Osteocyte (in vitro differentiated cells): ENCODE data around the gene NTSR2. TPM values are rescaled to one million over a fixed set of nuclear protein-coding genes. Genes with fewer than 3 reads are reported as not detected.

ENCODE experiments used
- DNase-seq: peaks from one replicate; pipeline ENCODE4 v3.0.0; 2021; ENCODE audit warnings: mixed read lengths; ENCODE audit not compliant: unreplicated experiment; ENCODE audit errors: extremely low spot score
- H3K27ac Mint-ChIP-seq: one replicate; pipeline ENCODE4 v1.8.0; 2021; ENCODE audit warnings: mild to moderate bottlenecking, mixed read lengths; ENCODE audit not compliant: unreplicated experiment
- H3K27me3 Mint-ChIP-seq: one replicate; pipeline ENCODE4 v1.8.0; 2021; ENCODE audit warnings: mixed read lengths; ENCODE audit not compliant: unreplicated experiment
- H3K36me3 Mint-ChIP-seq: one replicate; pipeline ENCODE4 v1.8.0; 2021; ENCODE audit warnings: mixed read lengths; ENCODE audit not compliant: unreplicated experiment
- H3K4me1 Mint-ChIP-seq: one replicate; pipeline ENCODE4 v1.8.0; 2021; ENCODE audit warnings: mixed read lengths; ENCODE audit not compliant: unreplicated experiment
- H3K4me3 Mint-ChIP-seq: one replicate; pipeline ENCODE4 v1.8.0; 2021; ENCODE audit warnings: mild to moderate bottlenecking, moderate library complexity, mixed read lengths; ENCODE audit not compliant: unreplicated experiment
- H3K9me3 Mint-ChIP-seq: one replicate; pipeline ENCODE4 v1.8.0; 2021; ENCODE audit warnings: mixed read lengths; ENCODE audit not compliant: unreplicated experiment
- total RNA-seq: library from RNA; stranded (reverse); gene quantifications from 2 replicates; pipeline ENCODE4 v1.2.1, GENCODE V29; 2021
- TF ChIP-seq, protein P1 (sequence below): fragments of 200-600 bp; sonication (generic); IDR thresholded peaks from 2 replicates; pipeline ENCODE4 v1.5.0; 2021; ENCODE audit warnings: antibody characterized with exemption, mild to moderate bottlenecking, moderate library complexity

Gene NTSR2
- total RNA-seq, 1 donor from 2014 or later = not detected

DNA sequence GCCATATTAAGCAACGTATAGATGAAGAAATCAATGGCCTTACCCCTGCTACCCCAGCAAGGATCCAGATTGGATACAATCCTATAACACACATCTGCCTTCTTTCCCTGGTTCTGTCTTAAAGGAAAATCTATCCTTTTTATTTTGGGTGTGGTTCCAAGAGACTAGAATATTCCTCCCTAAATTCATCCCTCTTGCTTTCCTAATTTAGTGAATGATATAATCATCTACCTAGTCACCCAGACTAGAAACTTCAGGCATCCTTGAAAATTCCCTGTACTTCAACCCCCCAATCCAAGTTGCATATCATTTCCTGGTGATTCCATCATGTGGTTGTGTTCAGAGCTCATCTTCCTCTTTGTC lies 41.3 kb upstream of the NTSR2 start:
- TF ChIP-seq, protein P1, sequence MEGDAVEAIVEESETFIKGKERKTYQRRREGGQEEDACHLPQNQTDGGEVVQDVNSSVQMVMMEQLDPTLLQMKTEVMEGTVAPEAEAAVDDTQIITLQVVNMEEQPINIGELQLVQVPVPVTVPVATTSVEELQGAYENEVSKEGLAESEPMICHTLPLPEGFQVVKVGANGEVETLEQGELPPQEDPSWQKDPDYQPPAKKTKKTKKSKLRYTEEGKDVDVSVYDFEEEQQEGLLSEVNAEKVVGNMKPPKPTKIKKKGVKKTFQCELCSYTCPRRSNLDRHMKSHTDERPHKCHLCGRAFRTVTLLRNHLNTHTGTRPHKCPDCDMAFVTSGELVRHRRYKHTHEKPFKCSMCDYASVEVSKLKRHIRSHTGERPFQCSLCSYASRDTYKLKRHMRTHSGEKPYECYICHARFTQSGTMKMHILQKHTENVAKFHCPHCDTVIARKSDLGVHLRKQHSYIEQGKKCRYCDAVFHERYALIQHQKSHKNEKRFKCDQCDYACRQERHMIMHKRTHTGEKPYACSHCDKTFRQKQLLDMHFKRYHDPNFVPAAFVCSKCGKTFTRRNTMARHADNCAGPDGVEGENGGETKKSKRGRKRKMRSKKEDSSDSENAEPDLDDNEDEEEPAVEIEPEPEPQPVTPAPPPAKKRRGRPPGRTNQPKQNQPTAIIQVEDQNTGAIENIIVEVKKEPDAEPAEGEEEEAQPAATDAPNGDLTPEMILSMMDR = no peak
- Mint-ChIP-seq H3K4me3 (no peak overlapping the region), H3K27ac (no peak overlapping the region), H3K27me3 (peaks cover 23% of the 10 kb centered on the region), H3K9me3 (peaks cover under 1% of the 10 kb centered on the region), H3K36me3 (no peaks in the 10 kb centered on the region), H3K4me1 (peaks cover 7% of the 10 kb centered on the region)
- no peak for DNase-seq

DNA sequence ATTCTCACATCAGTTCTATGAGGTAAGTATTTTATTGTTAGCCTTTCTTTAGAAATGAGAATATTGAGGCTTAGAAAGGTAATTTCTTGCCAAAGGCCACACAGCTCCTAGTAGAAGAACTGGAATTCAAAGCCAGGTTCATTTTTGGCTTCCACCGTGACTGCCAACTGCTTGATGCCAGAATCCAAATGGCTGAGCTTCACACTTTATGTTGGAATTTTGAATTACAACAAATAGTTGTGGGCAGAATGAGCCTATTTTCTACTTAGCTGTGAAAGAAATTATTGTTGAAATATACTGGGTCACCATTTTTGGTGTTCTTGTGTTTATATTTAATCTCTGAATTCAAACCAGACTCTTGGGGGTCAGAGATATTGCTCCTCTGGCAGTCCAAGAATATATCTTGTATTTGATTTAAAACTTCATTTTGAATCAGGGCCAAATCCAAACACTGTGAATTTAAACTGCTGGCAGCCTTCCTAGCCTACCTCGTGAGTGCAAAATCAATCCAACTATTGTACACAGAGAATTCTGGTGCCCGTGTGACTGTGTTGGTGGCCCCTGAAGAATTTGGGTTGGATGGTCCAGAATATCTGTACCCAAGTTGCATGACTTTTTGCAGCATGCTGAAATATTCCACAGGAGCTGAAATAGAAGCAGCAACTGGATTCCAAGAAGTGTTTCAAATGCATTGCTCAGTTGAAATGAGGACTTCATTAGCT lies 40.8 kb upstream of the NTSR2 start:
- Mint-ChIP-seq H3K27me3 (peaks cover 18% of the 10 kb centered on the region), H3K36me3 (no peaks in the 10 kb centered on the region), H3K4me1 (peaks cover 7% of the 10 kb centered on the region), H3K4me3 (no peak overlapping the region), H3K9me3 (peaks cover 5% of the 10 kb centered on the region), H3K27ac (no peak overlapping the region)
- TF ChIP-seq, protein P1 = no peak
- no peak for DNase-seq

DNA sequence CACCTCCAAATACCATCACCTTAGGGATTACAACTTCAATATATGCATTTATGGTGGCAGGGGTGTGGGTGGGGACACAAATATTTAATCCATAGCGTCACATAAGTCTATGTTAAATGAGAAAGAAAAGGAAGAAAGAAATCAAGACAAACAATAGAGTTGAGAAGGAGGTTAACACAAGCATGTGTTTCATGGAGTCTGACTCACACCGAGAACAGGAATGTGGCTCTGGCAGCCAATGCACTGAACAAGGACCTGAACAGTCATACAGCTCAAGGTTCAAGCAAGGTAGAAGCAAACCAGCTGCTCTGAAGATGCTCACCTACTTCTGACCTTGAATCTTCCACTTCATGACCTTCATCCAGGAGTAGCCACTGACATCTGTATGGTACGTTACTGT lies 40.2 kb upstream of the NTSR2 start:
- H3K4me1 Mint-ChIP-seq = peaks cover 7% of the 10 kb centered on the region
- no peaks in the 10 kb centered on the region for H3K36me3 Mint-ChIP-seq
- no peak overlapping the region for H3K4me3 Mint-ChIP-seq
- no peak overlapping the region for H3K27ac Mint-ChIP-seq
- DNase-seq = no peak
- peaks cover 9% of the 10 kb centered on the region for H3K9me3 Mint-ChIP-seq
- TF ChIP-seq, protein P1 = no peak
- peaks cover 13% of the 10 kb centered on the region for H3K27me3 Mint-ChIP-seq

DNA sequence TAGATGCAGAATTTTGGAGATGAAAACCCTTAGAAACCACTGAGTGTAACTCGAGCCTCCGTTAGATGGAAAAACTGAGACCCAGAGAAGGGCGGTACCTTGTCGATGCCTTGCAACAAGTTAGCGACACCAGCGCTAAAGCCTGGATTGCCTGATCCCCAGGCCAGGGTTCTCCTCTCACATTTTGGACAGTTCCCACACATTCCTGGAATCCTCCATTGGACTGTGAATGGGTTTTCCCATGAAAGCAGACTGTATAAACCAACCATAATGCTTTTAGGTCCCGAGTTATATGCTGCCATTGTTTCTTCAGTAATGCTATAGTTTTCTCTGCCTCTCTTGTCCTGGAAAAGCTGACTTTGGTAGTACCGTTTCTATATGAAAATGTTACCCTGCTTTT lies 39.3 kb upstream of the NTSR2 start:
- peaks cover 7% of the 10 kb centered on the region for H3K4me1 Mint-ChIP-seq
- H3K4me3 Mint-ChIP-seq = no peak overlapping the region
- TF ChIP-seq, protein P1 = no peak
- H3K27me3 Mint-ChIP-seq = peaks cover 11% of the 10 kb centered on the region
- no peaks in the 10 kb centered on the region for H3K36me3 Mint-ChIP-seq
- no peak overlapping the region for H3K27ac Mint-ChIP-seq
- no peak for DNase-seq
- peaks cover 9% of the 10 kb centered on the region for H3K9me3 Mint-ChIP-seq

DNA sequence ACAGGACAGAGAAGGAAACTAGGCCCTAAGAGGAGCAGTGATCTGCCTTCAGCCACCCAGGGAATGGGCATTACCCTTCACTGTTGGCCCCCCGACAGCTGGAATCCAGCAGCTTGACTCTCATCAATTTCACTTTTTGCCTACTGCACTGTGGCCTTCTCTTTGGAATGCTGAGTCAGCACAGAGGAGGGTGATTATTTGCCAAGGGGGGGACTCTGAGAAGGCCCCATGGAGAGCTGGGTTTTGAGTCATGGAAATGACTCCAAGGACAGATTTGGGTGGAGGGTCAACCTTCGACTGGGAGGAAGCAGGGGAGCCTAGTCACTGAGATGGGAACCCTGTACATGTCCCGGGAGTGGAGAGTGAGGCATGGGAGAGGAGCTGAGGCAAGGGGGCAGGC lies 38.1 kb upstream of the NTSR2 start:
- no peaks in the 10 kb centered on the region for H3K36me3 Mint-ChIP-seq
- DNase-seq = no peak
- peaks cover 9% of the 10 kb centered on the region for H3K9me3 Mint-ChIP-seq
- peaks cover 14% of the 10 kb centered on the region for H3K4me1 Mint-ChIP-seq
- H3K4me3 Mint-ChIP-seq = no peak overlapping the region
- peaks cover 5% of the 10 kb centered on the region for H3K27me3 Mint-ChIP-seq
- no peak overlapping the region for H3K27ac Mint-ChIP-seq
- TF ChIP-seq, protein P1 = no peak
